ENCODE results near the gene SERPINI1. TPM values are rescaled to one million over a fixed set of nuclear protein-coding genes. Genes with fewer than 3 reads are reported as not detected.

The SERPINI1 gene
- total and polyA plus RNA-seq, 9 of the 15 experiments (the other 6 are each of a cell fraction or from before 2014, with no cell fraction given) = 1.6 to 9.9 (median 3.5) TPM

- ChIA-PET POLR2A (interaction anchor here (0.7 kb wide), 1 partner anchor 1220 kb away, joined by 3 read pairs; no protein-coding TSS in a partner anchor), CTCF (ENCODE audit: low intra/inter-chr PET ratio) (no interaction called here)
- DNase-seq (ENCODE audit: extremely low read depth in 1 of 4, low spot score in 3 of 4) (no peak), FAIRE-seq (no peak), ATAC-seq (no peak)
- H3K9me3 ChIP-seq (replicated peaks; ENCODE audit: control insufficient read depth, insufficient read depth, low read depth, low read length) = no peaks in the 10 kb centered on the region
- H3K27me3 ChIP-seq (ENCODE audit: control insufficient read depth in 2 of 2, insufficient read depth in 2 of 2, low read length in 2 of 2) = no peaks in the 10 kb centered on the region
- in situ Hi-C loops (cut with MboI) = no loop called here
- no peak for TF ChIP-seq PHTF2 (CRISPR knock-in tag; IDR thresholded peaks at IDR 0.05)
- TF ChIP-seq TRIM28 (IDR thresholded peaks at IDR 0.05) = no peak
- TF ChIP-seq HMG20A (CRISPR knock-in tag; conservative IDR thresholded peaks at IDR 0.05) = no peak
- no peak for TF ChIP-seq KDM5B (IDR thresholded peaks at IDR 0.05; ENCODE audit: insufficient replicate concordance, low read depth, low read length)
- no peak for TF ChIP-seq JUN (IDR thresholded peaks at IDR 0.05; ENCODE audit: borderline replicate concordance, low read depth, low read length)
- no peak for TF ChIP-seq JUN (CRISPR knock-in tag; IDR thresholded peaks at IDR 0.05; ENCODE audit: borderline replicate concordance)
- TF ChIP-seq HEY1 (CRISPR knock-in tag; IDR thresholded peaks at IDR 0.05; ENCODE audit: borderline replicate concordance) = no peak
- TF ChIP-seq RBM14 (IDR thresholded peaks at IDR 0.05; ENCODE audit: borderline replicate concordance, insufficient read depth, low read depth, low read length) = no peak
- no peak for TF ChIP-seq ZNF134 (CRISPR knock-in tag; conservative IDR thresholded peaks at IDR 0.05)
- TF ChIP-seq ARHGAP35 (IDR thresholded peaks at IDR 0.05; ENCODE audit: partially characterized antibody) = no peak
- no peak for TF ChIP-seq ZFP1 (CRISPR knock-in tag; IDR thresholded peaks at IDR 0.05)
- TF ChIP-seq POU5F1 (IDR thresholded peaks at IDR 0.05; ENCODE audit: borderline replicate concordance, low read depth, low read length, partially characterized antibody) = no peak
- TF ChIP-seq ZNF586 (CRISPR knock-in tag; conservative IDR thresholded peaks at IDR 0.05) = no peak
- TF ChIP-seq ARID4B (CRISPR knock-in tag; IDR thresholded peaks at IDR 0.05) = no peak
- TF ChIP-seq E2F8 (IDR thresholded peaks at IDR 0.05; ENCODE audit: low read depth, partially characterized antibody) = no peak
- no peak for TF ChIP-seq MECOM (CRISPR knock-in tag; IDR thresholded peaks at IDR 0.05)
- H3K4me3 ChIP-seq = no peak overlapping the region
- H3K4me2 ChIP-seq (ENCODE audit: insufficient read depth, low read length) = no peak overlapping the region
- no peaks in the 10 kb centered on the region for H3K4me1 ChIP-seq (replicated peaks in 1 of 2; ENCODE audit: control insufficient read depth in 2 of 2, insufficient read depth in 2 of 2, low read length in 2 of 2)
- no peaks in the 10 kb centered on the region for H4K20me1 ChIP-seq (replicated peaks; ENCODE audit: control insufficient read depth, insufficient read depth, low read length)
- no peak overlapping the region for H3K9ac ChIP-seq (ENCODE audit: insufficient read depth in 1 of 2, low read depth in 2 of 2, low read length in 2 of 2)
- no peaks in the 10 kb centered on the region for H3K9me1 ChIP-seq (ENCODE audit: control insufficient read depth, insufficient read depth, low read length)
- no peaks in the 10 kb centered on the region for H3K36me3 ChIP-seq (ENCODE audit: control insufficient read depth, insufficient read depth, low read length)
- H3K79me2 ChIP-seq (ENCODE audit: control insufficient read depth, insufficient read depth, low read length) = no peaks in the 10 kb centered on the region
- no TSS peak for BruUV-seq (replicated peaks)
- intact Hi-C loops (cut with micrococcal nuclease) = no loop called here
- H3K27ac ChIP-seq (ENCODE audit: extremely low read depth, low read depth, low read length) = no peak overlapping the region
- no peak overlapping the region for H2AFZ ChIP-seq (ENCODE audit: low read depth, low read length)
These were observed 62.9 kb downstream of the SERPINI1 start for GRCh38 chr3:167798443-167798842.

Data from K562 (cell line).